22Rv1 (cell line): ENCODE data around the gene PCDH9.

Source experiments
- H3K27ac ChIP-seq: fragments of 450-650 bp; 2 replicates; pipeline ENCODE4 v1.5.1; 2017
- CTCF ChIP-seq: fragments of 450-650 bp; IDR thresholded peaks from 2 replicates; pipeline ENCODE4 v1.5.1; 2017; ENCODE audit warnings: mild to moderate bottlenecking
- ZFX ChIP-seq: fragments of 450-650 bp; IDR thresholded peaks from 2 replicates; pipeline ENCODE4 v1.6.1; 2017; ENCODE audit warnings: antibody characterized with exemption, borderline replicate concordance

The PCDH9 gene

GRCh38 chr13:66329988-66330451 lies 900.1 kb downstream of the PCDH9 start:
- no peak for TF ChIP-seq ZFX
- no peak for TF ChIP-seq CTCF
- no peak overlapping the region for H3K27ac ChIP-seq

- H3K27ac ChIP-seq: no peak overlapping the region
- TF ChIP-seq CTCF (no peak), ZFX (no peak)
These were observed 901.7 kb downstream of the PCDH9 start for GRCh38 chr13:66328476-66328875.

GRCh38 chr13:66323745-66324347 lies 906.3 kb downstream of the PCDH9 start:
- no peak for TF ChIP-seq ZFX
- H3K27ac ChIP-seq: no peak overlapping the region

GRCh38 chr13:66322936-66323335 lies 907.2 kb downstream of the PCDH9 start:
- TF ChIP-seq ZFX: no peak
- no peak for TF ChIP-seq CTCF
- H3K27ac ChIP-seq: no peak overlapping the region

- H3K27ac ChIP-seq: no peak overlapping the region
- no peak for TF ChIP-seq CTCF
- TF ChIP-seq ZFX: no peak
These were observed 907.9 kb downstream of the PCDH9 start for GRCh38 chr13:66322193-66322740.

- TF ChIP-seq CTCF (no peak), ZFX (no peak)
- H3K27ac ChIP-seq: no peak overlapping the region
These were observed 915.2 kb downstream of the PCDH9 start for GRCh38 chr13:66314911-66315310.

- TF ChIP-seq CTCF (no peak), ZFX (no peak)
- peak overlapping the region; percentile 86 for H3K27ac ChIP-seq
These were observed 916.7 kb downstream of the PCDH9 start for GRCh38 chr13:66313413-66313812.
